GM23338 (cell line): ENCODE measurements around the gene C6orf52. TPM values are rescaled to one million over a fixed set of nuclear protein-coding genes. Genes with fewer than 3 reads are reported as not detected.
"Not testable (repeated sequence)": the region's sequence is repeated elsewhere in the genome, so short reads cannot be mapped to it uniquely, and the experiment has no call there.

Source experiments
- ATAC-seq: fragments of 200-7000 bp; cut with Tn5 transposase; 3 replicates; pipeline ENCODE4 v1.9.1; 2020
- DNase-seq: peaks from one replicate; pipeline ENCODE4 v3.0.0-alpha.2; 2015; ENCODE audit warnings: low spot score
- H2AFZ ChIP-seq: fragments of 200-600 bp; sonication (generic); 2 replicates; pipeline ENCODE4 v1.8.0; 2016; ENCODE audit warnings: antibody characterized with exemption, mild to moderate bottlenecking, moderate library complexity
- H3F3A ChIP-seq: fragments of 200-600 bp; sonication (generic); replicated peaks from 2 replicates; pipeline ENCODE4 v1.8.0; 2017; ENCODE audit warnings: antibody characterized with exemption, mixed run types, low read depth
- H3K27ac ChIP-seq: fragments of 200-600 bp; sonication (generic); 2 replicates; pipeline ENCODE4 v1.6.1; 2016; ENCODE audit warnings: low read depth
- H3K27me3 ChIP-seq: fragments of 200-600 bp; sonication (generic); 2 replicates; pipeline ENCODE4 v1.8.0; 2016; ENCODE audit warnings: mild to moderate bottlenecking, mixed run types, moderate library complexity; ENCODE audit not compliant: insufficient read depth
- H3K36me3 ChIP-seq: fragments of 200-600 bp; sonication (generic); 2 replicates; pipeline ENCODE4 v1.8.0; 2016; ENCODE audit warnings: mild to moderate bottlenecking; ENCODE audit not compliant: insufficient read depth
- H3K4me1 ChIP-seq: fragments of 200-600 bp; sonication (generic); 2 replicates; pipeline ENCODE4 v1.8.0; 2016; ENCODE audit warnings: mild to moderate bottlenecking, moderate library complexity; ENCODE audit not compliant: insufficient read depth
- H3K4me2 ChIP-seq: fragments of 200-600 bp; sonication (generic); 2 replicates; pipeline ENCODE4 v1.7.1; 2017; ENCODE audit warnings: mixed run types
- H3K4me3 ChIP-seq: fragments of 200-600 bp; sonication (generic); 2 replicates; pipeline ENCODE4 v1.6.1; 2016; ENCODE audit warnings: mixed run types
- H3K79me2 ChIP-seq: fragments of 200-600 bp; sonication (generic); replicated peaks from 2 replicates; pipeline ENCODE4 v1.8.0; 2017; ENCODE audit warnings: mild to moderate bottlenecking; ENCODE audit not compliant: insufficient read depth
- H3K9me2 ChIP-seq: fragments of 200-600 bp; sonication (generic); 2 replicates; pipeline ENCODE4 v1.8.0; 2017; ENCODE audit not compliant: insufficient read depth
- H4K20me1 ChIP-seq: fragments of 200-600 bp; sonication (generic); replicated peaks from 2 replicates; pipeline ENCODE4 v1.8.0; 2017; ENCODE audit warnings: mild to moderate bottlenecking; ENCODE audit not compliant: insufficient read depth
- H3K27ac Mint-ChIP-seq: 2 replicates; pipeline ENCODE4 v1.8.0; 2020; ENCODE audit warnings: inconsistent platforms, mild to moderate bottlenecking, moderate library complexity, mixed read lengths
- H3K27me3 Mint-ChIP-seq: 3 replicates; pipeline ENCODE4 v1.8.0; 2022; ENCODE audit warnings: low read depth, mild to moderate bottlenecking, moderate library complexity, mixed read lengths, inconsistent platforms; ENCODE audit not compliant: insufficient read depth, poor library complexity
- H3K36me3 Mint-ChIP-seq: 3 replicates; pipeline ENCODE4 v1.8.0; 2021; ENCODE audit warnings: low read depth, mild to moderate bottlenecking, inconsistent platforms, moderate library complexity, mixed read lengths
- H3K4me1 Mint-ChIP-seq: 3 replicates; pipeline ENCODE4 v1.8.0; 2020; ENCODE audit warnings: mild to moderate bottlenecking, inconsistent platforms, mixed read lengths
- H3K4me3 Mint-ChIP-seq: 3 replicates; pipeline ENCODE4 v1.8.0; 2021; ENCODE audit warnings: moderate library complexity, mild to moderate bottlenecking, inconsistent platforms, mixed read lengths
- H3K9me3 Mint-ChIP-seq: 3 replicates; pipeline ENCODE4 v1.8.0; 2020; ENCODE audit warnings: moderate library complexity, mild to moderate bottlenecking, inconsistent platforms, mixed read lengths
- ETS1 ChIP-seq: IDR thresholded peaks from 2 replicates; pipeline ENCODE4 v1.6.1; 2016; ENCODE audit warnings: antibody characterized with exemption
- EZH2 ChIP-seq: fragments of 200-600 bp; sonication (generic); IDR thresholded peaks from one replicate; pipeline ENCODE4 v1.8.0; 2017; ENCODE audit warnings: antibody characterized with exemption, mild to moderate bottlenecking, low read depth; ENCODE audit not compliant: unreplicated experiment
- EZH2phosphoT487 ChIP-seq: fragments of 200-600 bp; sonication (generic); IDR thresholded peaks from one replicate; pipeline ENCODE4 v1.8.1; 2018; ENCODE audit warnings: antibody characterized with exemption; ENCODE audit not compliant: unreplicated experiment
- JUNB ChIP-seq: IDR thresholded peaks from one replicate; pipeline ENCODE4 v1.6.1; 2016; ENCODE audit warnings: antibody characterized with exemption; ENCODE audit not compliant: unreplicated experiment
- NANOG ChIP-seq: IDR thresholded peaks from 2 replicates; pipeline ENCODE4 v1.6.1; 2016; ENCODE audit warnings: antibody characterized with exemption, borderline replicate concordance
- POLR2AphosphoS5 ChIP-seq: IDR thresholded peaks from 2 replicates; pipeline ENCODE4 v1.6.1; 2016; ENCODE audit warnings: antibody characterized with exemption, low read depth
- REST ChIP-seq: IDR thresholded peaks from one replicate; pipeline ENCODE4 v1.6.1; 2018; ENCODE audit warnings: antibody characterized with exemption; ENCODE audit not compliant: unreplicated experiment
- ZNF114 ChIP-seq: fragments of 250-450 bp; sonication (Bioruptor Pico); IDR thresholded peaks from 2 replicates; pipeline ENCODE4 v1.5.0; 2020; ENCODE audit warnings: mild to moderate bottlenecking, moderate library complexity
- ZNF331 ChIP-seq: fragments of 250-450 bp; sonication (Bioruptor Pico); IDR thresholded peaks from 2 replicates; pipeline ENCODE4 v1.5.0; 2020; ENCODE audit warnings: low read depth, mild to moderate bottlenecking, moderate library complexity
- polyA plus RNA-seq: library from polyadenylated mRNA; unstranded; fragments of >200 nt; fragmentation: Nextera tagmentation; extraction: Ambion mirVana; gene quantifications from 2 replicates; pipeline ENCODE4 v1.2.1, GENCODE V29; 2016
- total RNA-seq: library from RNA; depleted of rRNA; stranded (reverse); fragments of >200 nt; shearing (Covaris generic); gene quantifications from 2 replicates; pipeline ENCODE4 v1.2.3, GENCODE V29; 2014

C6orf52 gene
- total and polyA plus RNA-seq, 2 experiments from 2014 or later: 4.4 TPM; not detected in 1

GRCh38 chr6:10662207-10662606 is 32.2 kb downstream of the C6orf52 start:
- H3K36me3 Mint-ChIP-seq: no peaks in the 10 kb centered on the region
- ATAC-seq (no peak), DNase-seq (no peak)
- Histone ChIP-seq H3K9me2 (0 out of 2 replicates have a peak, but pooled peaks cover 16% of the 10 kb centered on the region), H2AFZ (no peak overlapping the region), H3K4me2 (no peak overlapping the region), H3F3A (0 out of 2 replicates have a peak, but pooled peaks cover 3% of the 10 kb centered on the region), H3K4me3 (no peak overlapping the region), H3K27me3 (peaks cover 13% of the 10 kb centered on the region), H3K79me2 (no peaks in the 10 kb centered on the region), H3K36me3 (no peaks in the 10 kb centered on the region), H4K20me1 (no peaks in the 10 kb centered on the region), H3K27ac (no peak overlapping the region), H3K4me1 (no peaks in the 10 kb centered on the region)
- no peak for TF ChIP-seq NANOG
- peaks cover 9% of the 10 kb centered on the region for H3K27me3 Mint-ChIP-seq
- no peak overlapping the region for H3K4me3 Mint-ChIP-seq
- peaks cover 3% of the 10 kb centered on the region; the same call in 2 of the 3 replicates for H3K4me1 Mint-ChIP-seq
- H3K9me3 Mint-ChIP-seq: peaks cover 14% of the 10 kb centered on the region; the same call in 2 of the 3 replicates
- H3K27ac Mint-ChIP-seq: no peak overlapping the region

- not testable (repeated sequence) for H3K27ac ChIP-seq, H3K4me1 Mint-ChIP-seq, H3F3A ChIP-seq, H3K79me2 ChIP-seq, H3K4me1 ChIP-seq, H3K27me3 Mint-ChIP-seq, H3K36me3 ChIP-seq, H4K20me1 ChIP-seq, H3K27ac Mint-ChIP-seq, ATAC-seq, H3K36me3 Mint-ChIP-seq
- Mint-ChIP-seq H3K9me3 (peaks cover 14% of the 10 kb centered on the region; the same call in 2 of the 3 replicates), H3K4me3 (peak overlapping the region; percentile 57)
- peak overlapping the region; percentile 61 for H2AFZ ChIP-seq
- H3K4me2 ChIP-seq: peak overlapping the region; percentile 84
- 0 out of 2 replicates have a peak, but pooled peaks cover 16% of the 10 kb centered on the region for H3K9me2 ChIP-seq
- peak overlapping the region; percentile 73 for H3K4me3 ChIP-seq
- H3K27me3 ChIP-seq: peaks cover 13% of the 10 kb centered on the region
- DNase-seq: peak; percentile 7
Observed at GRCh38 chr6:10660431-10661191, 33.8 kb downstream of the C6orf52 start.

GRCh38 chr6:10659699-10660348 is 34.6 kb downstream of the C6orf52 start:
- H3K4me3 ChIP-seq: peak overlapping the region; percentile 73
- Mint-ChIP-seq H3K27me3 (peaks cover 9% of the 10 kb centered on the region), H3K4me1 (peaks cover 3% of the 10 kb centered on the region; the same call in 2 of the 3 replicates), H3K9me3 (peaks cover 11% of the 10 kb centered on the region; the same call in 2 of the 3 replicates), H3K27ac (no peak overlapping the region), H3K36me3 (no peaks in the 10 kb centered on the region), H3K4me3 (peak overlapping the region; percentile 57; the same call in 2 of the 3 replicates)
- TF ChIP-seq JUNB (no peak), ZNF331 (CRISPR knock-in tag) (no peak), EZH2 (no peak), EZH2phosphoT487 (no peak), ETS1 (no peak), NANOG (no peak), POLR2AphosphoS5 (no peak), ZNF114 (no peak), REST (no peak)
- no peaks in the 10 kb centered on the region for H3K79me2 ChIP-seq
- DNase-seq: peak; percentile 69
- H3K27me3 ChIP-seq: peaks cover 13% of the 10 kb centered on the region
- peak; percentile 91 for ATAC-seq
- 0 out of 2 replicates have a peak, but pooled peaks cover 16% of the 10 kb centered on the region for H3K9me2 ChIP-seq
- H3K36me3 ChIP-seq: no peaks in the 10 kb centered on the region
- no peaks in the 10 kb centered on the region for H3K4me1 ChIP-seq
- no peaks in the 10 kb centered on the region for H4K20me1 ChIP-seq
- H3F3A ChIP-seq: 0 out of 2 replicates have a peak, but pooled peaks cover 3% of the 10 kb centered on the region
- no peak overlapping the region for H3K27ac ChIP-seq
- H2AFZ ChIP-seq: peak overlapping the region; percentile 61
- peak overlapping the region; percentile 84 for H3K4me2 ChIP-seq
